Measurements from ENCODE around the gene BCL2L11.

BCL2L11 gene

GRCh38 chr2:111192776-111193368 is 72.2 kb downstream of the BCL2L11 start:
- DNase-seq (ENCODE audit: low read depth) = no peak

GRCh38 chr2:111194835-111195621 is 74.3 kb downstream of the BCL2L11 start:
- DNase-seq (ENCODE audit: low read depth) = no peak

GRCh38 chr2:111196435-111196834 is 75.7 kb downstream of the BCL2L11 start:
- DNase-seq (ENCODE audit: low read depth) = no peak

- no peak for DNase-seq (ENCODE audit: low read depth)
These were observed 78.0 kb downstream of the BCL2L11 start for GRCh38 chr2:111198701-111199100.

GRCh38 chr2:111199840-111200239 is 79.1 kb downstream of the BCL2L11 start:
- DNase-seq (ENCODE audit: low read depth) = no peak

GRCh38 chr2:111200333-111200881 is 79.7 kb downstream of the BCL2L11 start:
- no peak for DNase-seq (ENCODE audit: low read depth)

GRCh38 chr2:111201214-111201613 is 80.5 kb downstream of the BCL2L11 start:
- no peak for DNase-seq (ENCODE audit: low read depth)

- peak; percentile 68 for DNase-seq (ENCODE audit: low read depth)
These were observed 81.7 kb downstream of the BCL2L11 start for GRCh38 chr2:111202266-111203040.

- no peak for DNase-seq (ENCODE audit: low read depth)
These were observed 84.0 kb downstream of the BCL2L11 start for GRCh38 chr2:111204706-111205105.

GRCh38 chr2:111205774-111206173 is 85.1 kb downstream of the BCL2L11 start:
- DNase-seq (ENCODE audit: low read depth) = no peak

- DNase-seq (ENCODE audit: low read depth) = no peak
These were observed 87.1 kb downstream of the BCL2L11 start for GRCh38 chr2:111207851-111208250.

- DNase-seq (ENCODE audit: low read depth) = no peak
These were observed 87.9 kb downstream of the BCL2L11 start for GRCh38 chr2:111208639-111209038.

GRCh38 chr2:111209045-111209514 is 88.4 kb downstream of the BCL2L11 start:
- peak; percentile 72 for DNase-seq (ENCODE audit: low read depth)

GRCh38 chr2:111210036-111210435 is 89.3 kb downstream of the BCL2L11 start:
- DNase-seq (ENCODE audit: low read depth) = no peak

- no peak for DNase-seq (ENCODE audit: low read depth)
These were observed 93.2 kb downstream of the BCL2L11 start for GRCh38 chr2:111213877-111214276.

GRCh38 chr2:111216811-111217652 is 96.3 kb downstream of the BCL2L11 start:
- no peak for DNase-seq (ENCODE audit: low read depth)

Measured in ELR (cell line).